Ishikawa (cell line): ENCODE results near the gene PIP4K2A.

Experiments used
- CEBPB ChIP-seq: IDR thresholded peaks from 2 replicates; pipeline ENCODE4 v1.6.1; 2012
- CREB1 ChIP-seq: IDR thresholded peaks from 2 replicates; pipeline ENCODE4 v1.6.1; 2012; ENCODE audit warnings: low read depth
- EGR1 ChIP-seq: IDR thresholded peaks from 2 replicates; pipeline ENCODE4 v1.6.1; 2012
- EP300 ChIP-seq: IDR thresholded peaks from 2 replicates; pipeline ENCODE4 v1.6.1; 2012; ENCODE audit warnings: borderline replicate concordance
- FOXM1 ChIP-seq: IDR thresholded peaks from 2 replicates; pipeline ENCODE4 v1.6.1; 2012; ENCODE audit warnings: low read depth, borderline replicate concordance
- NFIC ChIP-seq: IDR thresholded peaks from 2 replicates; pipeline ENCODE4 v1.6.1; 2012
- RAD21 ChIP-seq: IDR thresholded peaks from 2 replicates; pipeline ENCODE4 v1.6.1; 2012; ENCODE audit warnings: low read depth
- TAF1 ChIP-seq: IDR thresholded peaks from 2 replicates; pipeline ENCODE4 v1.6.1; 2012; ENCODE audit warnings: low read depth, mild to moderate bottlenecking
- TCF12 ChIP-seq: IDR thresholded peaks from 2 replicates; pipeline ENCODE4 v1.6.1; 2012; ENCODE audit warnings: low read depth
- TEAD4 ChIP-seq: IDR thresholded peaks from 2 replicates; pipeline ENCODE4 v1.6.1; 2012
- YY1 ChIP-seq: IDR thresholded peaks from 2 replicates; pipeline ENCODE4 v1.6.1; 2012; ENCODE audit warnings: low read depth
- ZBTB7A ChIP-seq: IDR thresholded peaks from 2 replicates; pipeline ENCODE4 v1.6.1; 2012; ENCODE audit warnings: low read depth
- TF ChIP-seq, protein P1 (sequence below): IDR thresholded peaks from 2 replicates; pipeline ENCODE4 v1.6.1; 2012
- TF ChIP-seq, protein P2 (sequence below): IDR thresholded peaks from 2 replicates; pipeline ENCODE4 v1.6.1; 2012; ENCODE audit warnings: low read depth, mild to moderate bottlenecking
- TF ChIP-seq, protein P3 (sequence below): IDR thresholded peaks from 2 replicates; pipeline ENCODE4 v1.6.1; 2012

PIP4K2A gene

DNA sequence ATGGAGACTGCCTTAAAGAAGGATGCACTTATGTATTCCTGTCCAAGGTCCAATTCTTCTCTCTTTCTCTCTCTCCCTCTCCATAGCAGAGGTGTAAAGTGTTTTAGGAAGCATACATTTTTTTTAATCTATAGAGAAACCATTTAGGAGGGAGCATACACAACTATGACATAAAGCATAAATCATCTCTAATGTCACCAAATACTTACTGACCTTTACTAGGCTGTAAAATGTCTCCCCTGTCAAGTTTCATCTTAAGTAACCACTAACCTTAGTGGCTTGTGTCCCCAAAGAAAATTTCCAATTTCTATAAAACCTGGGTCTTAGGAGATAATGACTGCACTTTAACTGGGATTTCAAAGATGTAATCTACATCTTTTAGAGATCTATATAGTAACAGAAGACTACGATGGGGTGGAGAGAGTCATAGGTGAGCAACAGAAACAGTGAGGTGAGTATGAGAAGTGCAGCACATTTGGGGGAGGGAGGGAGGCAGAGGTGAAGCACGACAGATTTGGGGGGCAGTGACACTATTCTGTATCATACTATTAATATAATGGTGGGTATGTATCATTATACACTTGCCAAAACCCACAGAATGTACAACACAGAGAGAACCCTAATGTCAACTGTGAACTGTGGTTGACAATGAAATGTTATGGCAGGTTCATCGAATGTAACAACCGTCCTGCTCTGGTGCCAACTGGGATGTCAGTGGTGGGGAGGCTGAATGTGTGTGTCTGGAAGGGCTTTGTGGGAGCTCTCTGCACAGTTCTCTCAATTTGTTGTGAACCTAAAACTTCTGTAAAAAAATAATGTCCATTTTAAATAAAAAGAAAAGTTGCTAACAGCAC lies 79.5 kb downstream of the PIP4K2A start:
- no peak for TF ChIP-seq YY1
- no peak for TF ChIP-seq FOXM1
- TF ChIP-seq CREB1, result no peak
- no peak for TF ChIP-seq NFIC
- TF ChIP-seq, protein P1, sequence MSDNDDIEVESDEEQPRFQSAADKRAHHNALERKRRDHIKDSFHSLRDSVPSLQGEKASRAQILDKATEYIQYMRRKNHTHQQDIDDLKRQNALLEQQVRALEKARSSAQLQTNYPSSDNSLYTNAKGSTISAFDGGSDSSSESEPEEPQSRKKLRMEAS, result no peak
- TF ChIP-seq ZBTB7A, result no peak
- no peak for TF ChIP-seq RAD21
- no peak for TF ChIP-seq CEBPB
- TF ChIP-seq, protein P2, sequence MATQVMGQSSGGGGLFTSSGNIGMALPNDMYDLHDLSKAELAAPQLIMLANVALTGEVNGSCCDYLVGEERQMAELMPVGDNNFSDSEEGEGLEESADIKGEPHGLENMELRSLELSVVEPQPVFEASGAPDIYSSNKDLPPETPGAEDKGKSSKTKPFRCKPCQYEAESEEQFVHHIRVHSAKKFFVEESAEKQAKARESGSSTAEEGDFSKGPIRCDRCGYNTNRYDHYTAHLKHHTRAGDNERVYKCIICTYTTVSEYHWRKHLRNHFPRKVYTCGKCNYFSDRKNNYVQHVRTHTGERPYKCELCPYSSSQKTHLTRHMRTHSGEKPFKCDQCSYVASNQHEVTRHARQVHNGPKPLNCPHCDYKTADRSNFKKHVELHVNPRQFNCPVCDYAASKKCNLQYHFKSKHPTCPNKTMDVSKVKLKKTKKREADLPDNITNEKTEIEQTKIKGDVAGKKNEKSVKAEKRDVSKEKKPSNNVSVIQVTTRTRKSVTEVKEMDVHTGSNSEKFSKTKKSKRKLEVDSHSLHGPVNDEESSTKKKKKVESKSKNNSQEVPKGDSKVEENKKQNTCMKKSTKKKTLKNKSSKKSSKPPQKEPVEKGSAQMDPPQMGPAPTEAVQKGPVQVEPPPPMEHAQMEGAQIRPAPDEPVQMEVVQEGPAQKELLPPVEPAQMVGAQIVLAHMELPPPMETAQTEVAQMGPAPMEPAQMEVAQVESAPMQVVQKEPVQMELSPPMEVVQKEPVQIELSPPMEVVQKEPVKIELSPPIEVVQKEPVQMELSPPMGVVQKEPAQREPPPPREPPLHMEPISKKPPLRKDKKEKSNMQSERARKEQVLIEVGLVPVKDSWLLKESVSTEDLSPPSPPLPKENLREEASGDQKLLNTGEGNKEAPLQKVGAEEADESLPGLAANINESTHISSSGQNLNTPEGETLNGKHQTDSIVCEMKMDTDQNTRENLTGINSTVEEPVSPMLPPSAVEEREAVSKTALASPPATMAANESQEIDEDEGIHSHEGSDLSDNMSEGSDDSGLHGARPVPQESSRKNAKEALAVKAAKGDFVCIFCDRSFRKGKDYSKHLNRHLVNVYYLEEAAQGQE, result no peak
- TF ChIP-seq, protein P3, sequence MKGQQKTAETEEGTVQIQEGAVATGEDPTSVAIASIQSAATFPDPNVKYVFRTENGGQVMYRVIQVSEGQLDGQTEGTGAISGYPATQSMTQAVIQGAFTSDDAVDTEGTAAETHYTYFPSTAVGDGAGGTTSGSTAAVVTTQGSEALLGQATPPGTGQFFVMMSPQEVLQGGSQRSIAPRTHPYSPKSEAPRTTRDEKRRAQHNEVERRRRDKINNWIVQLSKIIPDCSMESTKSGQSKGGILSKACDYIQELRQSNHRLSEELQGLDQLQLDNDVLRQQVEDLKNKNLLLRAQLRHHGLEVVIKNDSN, result no peak
- TF ChIP-seq TAF1, result no peak
- TF ChIP-seq TCF12, result no peak
- no peak for TF ChIP-seq EP300
- TF ChIP-seq TEAD4, result no peak
- TF ChIP-seq EGR1, result no peak

DNA sequence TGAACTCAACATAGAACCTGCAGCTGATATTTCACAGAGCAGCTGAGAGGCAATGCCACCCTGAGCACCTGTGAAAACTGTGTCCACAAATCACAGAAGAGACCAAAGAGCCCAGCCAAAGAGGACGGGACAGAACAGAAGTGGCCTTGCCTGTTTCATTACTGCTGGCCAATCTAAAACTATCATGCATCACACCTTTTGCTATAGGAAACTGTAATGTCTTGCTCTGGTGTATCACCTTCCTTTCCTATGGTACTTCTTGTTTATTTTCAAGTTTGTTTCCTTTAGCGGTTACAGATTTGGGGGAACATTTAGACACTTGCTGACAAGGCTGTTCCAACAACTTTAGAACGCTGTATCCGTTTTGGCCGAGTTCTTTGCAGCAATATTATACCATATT lies 80.3 kb downstream of the PIP4K2A start:
- TF ChIP-seq EGR1 (no peak), ZBTB7A (no peak), RAD21 (no peak), CEBPB (no peak), YY1 (no peak)
- TF ChIP-seq, protein P2, result no peak

DNA sequence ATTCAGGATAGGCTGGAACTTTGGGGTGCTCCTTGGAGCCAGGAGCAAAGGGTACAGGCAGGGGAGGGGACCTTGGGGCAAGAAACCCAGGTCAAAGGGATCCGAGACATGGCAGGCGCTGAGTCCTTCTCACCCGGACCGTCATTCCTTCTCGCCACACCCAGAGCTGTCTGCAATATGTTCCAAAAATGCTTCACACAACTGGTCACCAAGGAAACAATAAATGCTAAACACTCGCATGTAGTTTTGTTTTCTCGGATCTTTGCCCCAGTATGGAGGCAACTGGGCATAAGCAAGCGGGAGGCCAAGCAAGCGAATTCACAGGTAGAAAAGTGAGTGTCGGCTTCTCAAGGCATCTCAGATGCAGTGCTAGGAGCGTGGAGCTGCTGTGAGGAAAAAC lies 80.8 kb downstream of the PIP4K2A start:
- no peak for TF ChIP-seq CREB1
- TF ChIP-seq TCF12, result no peak
- TF ChIP-seq TAF1, result no peak
- TF ChIP-seq, protein P2, result no peak
- TF ChIP-seq, protein P1, result no peak
- no peak for TF ChIP-seq RAD21
- no peak for TF ChIP-seq CEBPB
- TF ChIP-seq, protein P3, result no peak
- no peak for TF ChIP-seq EGR1
- no peak for TF ChIP-seq NFIC
- no peak for TF ChIP-seq EP300
- TF ChIP-seq YY1, result no peak
- TF ChIP-seq TEAD4, result no peak

DNA sequence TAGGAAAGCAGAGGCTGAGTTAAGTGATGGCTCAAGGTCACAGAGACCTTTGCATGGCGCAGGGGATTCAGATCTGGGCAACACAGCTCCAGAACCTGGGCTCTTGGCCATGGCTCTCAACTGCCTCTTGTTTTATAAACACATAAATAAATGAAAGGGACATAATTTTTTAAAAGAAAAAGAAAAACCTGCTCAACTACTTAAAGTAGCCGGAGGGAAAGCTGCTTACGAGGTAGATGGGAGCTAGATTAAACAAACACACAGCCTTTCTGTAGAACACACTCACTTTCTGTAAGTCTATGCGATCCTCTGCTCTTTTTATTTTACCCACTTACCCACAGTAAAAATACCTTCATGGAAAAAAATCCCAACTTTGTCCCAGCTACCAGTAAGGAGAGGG lies 81.3 kb downstream of the PIP4K2A start:
- TF ChIP-seq YY1 (no peak), CEBPB (no peak), FOXM1 (no peak)
- TF ChIP-seq, protein P1, result no peak
